Measurements from ENCODE around the gene SCART1.
"Not testable (repeated sequence)": the region's sequence is repeated elsewhere in the genome, so short reads cannot be mapped to it uniquely, and the experiment has no call there.

The SCART1 gene

DNA sequence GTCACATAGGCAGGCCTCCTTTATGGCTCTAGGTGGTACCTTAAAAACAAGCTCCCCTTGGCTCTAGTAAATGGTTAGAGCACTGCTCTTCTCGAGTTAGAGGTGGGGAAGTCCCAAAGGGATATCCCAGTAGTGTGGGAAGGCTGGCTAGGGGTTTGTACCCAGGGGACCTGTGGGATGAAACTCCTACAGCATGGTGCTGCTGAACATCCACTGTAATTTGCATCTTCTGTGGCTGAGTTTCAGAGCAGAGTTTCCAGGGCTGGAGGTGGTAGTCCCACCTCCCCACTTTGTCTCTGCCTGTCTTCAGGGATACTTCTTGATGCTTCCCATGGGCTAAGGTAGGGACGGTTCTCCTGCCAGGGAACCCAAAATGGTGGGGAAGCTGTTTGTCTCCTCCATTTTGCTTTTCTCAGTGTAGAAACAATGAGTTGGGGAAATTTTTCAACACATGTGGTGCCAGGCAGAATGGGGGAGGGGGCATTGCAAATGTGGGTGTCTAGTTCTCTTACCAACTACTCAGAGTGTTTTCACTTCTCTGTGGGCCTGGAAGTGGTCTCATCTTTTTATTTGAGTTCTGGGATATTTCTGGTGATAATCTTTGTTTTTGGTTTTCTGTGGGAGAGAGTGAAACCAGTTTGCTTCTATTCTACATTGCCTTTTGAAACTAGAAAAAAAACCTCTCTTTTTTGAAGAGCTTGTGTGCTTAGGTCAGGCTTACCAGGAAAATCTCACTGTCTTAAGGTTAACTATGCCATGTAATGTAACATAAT is 36.3 kb downstream of the SCART1 start:
- Histone ChIP-seq H4K20me1 (ENCODE audit: low read depth, low read length) (no peaks in the 10 kb centered on the region), H3K9me3 (ENCODE audit: insufficient read depth, low read length) (peaks cover 16% of the 10 kb centered on the region; the same call in 1 of the 2 replicates), H2AFZ (ENCODE audit: low read depth, low read length, severe bottlenecking) (no peak overlapping the region), H3K4me3 (ENCODE audit: insufficient read depth, low read length, poor library complexity, severe bottlenecking) (no peak overlapping the region), H3K9me2 (replicated peaks; ENCODE audit: insufficient read depth, low read length) (no peaks in the 10 kb centered on the region), H3K36me3 (ENCODE audit: low read length) (0 out of 2 replicates have a peak, but pooled peaks cover 2% of the 10 kb centered on the region), H3F3A (ENCODE audit: insufficient read depth) (no peaks in the 10 kb centered on the region), H3K27me3 (ENCODE audit: low read length) (no peaks in the 10 kb centered on the region), H3K9ac (ENCODE audit: low read length) (no peak overlapping the region), H3K79me2 (ENCODE audit: insufficient read depth, low read length) (no peaks in the 10 kb centered on the region), H3K4me2 (ENCODE audit: low read depth, low read length, poor library complexity, severe bottlenecking) (no peak overlapping the region), H3K27ac (ENCODE audit: low read depth, low read length) (no peak overlapping the region)
- TF ChIP-seq EZH2phosphoT487 (conservative IDR thresholded peaks at IDR 0.05; ENCODE audit: low read length), result no peak
- TF ChIP-seq, protein P1, sequence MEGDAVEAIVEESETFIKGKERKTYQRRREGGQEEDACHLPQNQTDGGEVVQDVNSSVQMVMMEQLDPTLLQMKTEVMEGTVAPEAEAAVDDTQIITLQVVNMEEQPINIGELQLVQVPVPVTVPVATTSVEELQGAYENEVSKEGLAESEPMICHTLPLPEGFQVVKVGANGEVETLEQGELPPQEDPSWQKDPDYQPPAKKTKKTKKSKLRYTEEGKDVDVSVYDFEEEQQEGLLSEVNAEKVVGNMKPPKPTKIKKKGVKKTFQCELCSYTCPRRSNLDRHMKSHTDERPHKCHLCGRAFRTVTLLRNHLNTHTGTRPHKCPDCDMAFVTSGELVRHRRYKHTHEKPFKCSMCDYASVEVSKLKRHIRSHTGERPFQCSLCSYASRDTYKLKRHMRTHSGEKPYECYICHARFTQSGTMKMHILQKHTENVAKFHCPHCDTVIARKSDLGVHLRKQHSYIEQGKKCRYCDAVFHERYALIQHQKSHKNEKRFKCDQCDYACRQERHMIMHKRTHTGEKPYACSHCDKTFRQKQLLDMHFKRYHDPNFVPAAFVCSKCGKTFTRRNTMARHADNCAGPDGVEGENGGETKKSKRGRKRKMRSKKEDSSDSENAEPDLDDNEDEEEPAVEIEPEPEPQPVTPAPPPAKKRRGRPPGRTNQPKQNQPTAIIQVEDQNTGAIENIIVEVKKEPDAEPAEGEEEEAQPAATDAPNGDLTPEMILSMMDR (IDR thresholded peaks at IDR 0.05; ENCODE audit: insufficient read depth, low read length, poor library complexity, severe bottlenecking), result no peak

DNA sequence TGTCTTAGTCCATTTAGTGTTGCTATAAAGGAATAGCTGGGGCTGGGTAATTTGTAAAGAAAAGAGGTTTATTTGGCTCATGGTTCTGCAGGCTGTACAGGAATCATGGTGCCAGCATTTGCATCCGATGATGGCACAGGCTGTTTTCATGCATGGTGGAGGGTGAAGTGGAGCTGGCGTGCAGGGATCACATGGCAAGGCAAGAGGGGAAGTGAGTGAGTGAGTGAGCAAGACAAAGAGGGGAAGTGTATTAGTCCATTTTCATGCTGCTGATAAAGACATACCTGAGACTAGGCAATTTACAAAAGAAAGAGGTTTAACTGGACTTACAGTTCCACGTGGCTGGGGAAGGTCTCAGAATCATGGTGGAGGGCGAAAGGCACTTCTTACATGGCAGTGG is 39.8 kb downstream of the SCART1 start:
- H3K4me3 ChIP-seq (ENCODE audit: insufficient read depth, low read length, poor library complexity, severe bottlenecking); H3K9ac ChIP-seq (ENCODE audit: low read length); H3K36me3 ChIP-seq (ENCODE audit: low read length); H3K79me2 ChIP-seq (ENCODE audit: insufficient read depth, low read length); H3K9me2 ChIP-seq (replicated peaks; ENCODE audit: insufficient read depth, low read length); H3K27ac ChIP-seq (ENCODE audit: low read depth, low read length); H3K9me3 ChIP-seq (ENCODE audit: insufficient read depth, low read length); H4K20me1 ChIP-seq (ENCODE audit: low read depth, low read length); H3K4me2 ChIP-seq (ENCODE audit: low read depth, low read length, poor library complexity, severe bottlenecking); H3F3A ChIP-seq (ENCODE audit: insufficient read depth); H2AFZ ChIP-seq (ENCODE audit: low read depth, low read length, severe bottlenecking); H3K27me3 ChIP-seq (ENCODE audit: low read length): not testable (repeated sequence)

DNA sequence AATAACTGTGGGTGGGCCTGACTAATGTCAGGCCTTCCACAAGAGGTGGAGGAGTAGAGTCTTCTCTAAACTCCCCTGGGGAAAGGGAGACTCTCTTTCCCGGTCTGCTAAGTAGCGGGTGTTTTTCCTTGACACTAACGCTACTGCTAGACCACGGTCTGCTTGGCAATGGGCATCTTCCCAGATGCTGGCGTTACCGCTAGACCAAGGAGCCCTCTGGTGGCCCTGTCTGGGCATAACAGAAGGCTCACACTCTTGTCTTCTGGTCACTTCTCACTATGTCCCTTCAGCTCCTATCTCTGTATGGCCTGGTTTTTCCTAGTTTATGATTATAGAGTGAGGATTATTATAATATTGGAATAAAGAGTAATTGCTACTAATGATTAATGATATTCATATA is 43.6 kb downstream of the SCART1 start:
- H3K9me2 ChIP-seq (replicated peaks; ENCODE audit: insufficient read depth, low read length); H3K79me2 ChIP-seq (ENCODE audit: insufficient read depth, low read length); H3F3A ChIP-seq (ENCODE audit: insufficient read depth); H3K27ac ChIP-seq (ENCODE audit: low read depth, low read length); H3K4me2 ChIP-seq (ENCODE audit: low read depth, low read length, poor library complexity, severe bottlenecking); H4K20me1 ChIP-seq (ENCODE audit: low read depth, low read length); H2AFZ ChIP-seq (ENCODE audit: low read depth, low read length, severe bottlenecking); H3K9ac ChIP-seq (ENCODE audit: low read length); H3K9me3 ChIP-seq (ENCODE audit: insufficient read depth, low read length); H3K4me3 ChIP-seq (ENCODE audit: insufficient read depth, low read length, poor library complexity, severe bottlenecking); H3K36me3 ChIP-seq (ENCODE audit: low read length); H3K27me3 ChIP-seq (ENCODE audit: low read length): not testable (repeated sequence)

DNA sequence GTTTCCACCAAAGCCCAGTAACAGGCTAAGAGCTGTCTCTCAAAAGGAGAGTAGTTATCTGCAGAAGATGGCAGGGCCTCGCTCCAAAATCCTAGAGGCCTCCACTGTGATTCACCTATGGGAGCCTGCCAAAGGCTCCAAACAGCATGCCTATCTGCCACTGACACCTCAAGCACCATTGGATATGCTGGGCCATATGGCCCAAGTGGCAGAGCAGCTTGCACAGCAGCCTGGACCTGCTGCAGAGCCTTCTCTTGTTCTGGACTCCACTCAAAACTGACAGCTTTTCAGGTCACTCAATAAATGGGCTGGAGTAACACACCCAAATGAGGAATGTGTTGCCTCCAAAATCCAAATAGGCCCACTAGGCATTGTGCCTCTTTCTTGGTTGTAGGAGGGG is 45.4 kb downstream of the SCART1 start:
- not testable (repeated sequence) for H3F3A ChIP-seq (ENCODE audit: insufficient read depth); H3K27ac ChIP-seq (ENCODE audit: low read depth, low read length)

DNA sequence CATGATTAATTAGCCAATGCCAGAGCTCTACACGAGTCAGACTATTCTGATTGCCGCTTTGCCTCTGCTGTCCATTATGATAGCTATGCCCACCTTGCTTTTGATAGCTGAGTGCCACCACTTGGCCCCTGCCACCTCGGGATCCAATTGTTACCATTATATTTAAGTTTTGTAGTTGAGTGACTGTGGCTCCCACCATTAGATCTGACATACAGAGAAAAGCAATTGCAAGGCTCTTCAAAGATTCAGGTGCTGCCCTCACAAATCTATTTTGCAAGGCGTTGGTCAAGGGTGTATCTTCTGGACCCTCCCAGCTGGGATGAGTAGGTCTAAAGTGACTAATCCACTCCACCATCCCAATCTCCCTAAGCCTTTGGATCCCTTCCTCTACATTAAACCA is 47.2 kb downstream of the SCART1 start:
- H4K20me1 ChIP-seq (ENCODE audit: low read depth, low read length); H3F3A ChIP-seq (ENCODE audit: insufficient read depth); H3K36me3 ChIP-seq (ENCODE audit: low read length); H3K79me2 ChIP-seq (ENCODE audit: insufficient read depth, low read length); H3K4me2 ChIP-seq (ENCODE audit: low read depth, low read length, poor library complexity, severe bottlenecking); H3K9me3 ChIP-seq (ENCODE audit: insufficient read depth, low read length); H3K9me2 ChIP-seq (replicated peaks; ENCODE audit: insufficient read depth, low read length); H3K4me3 ChIP-seq (ENCODE audit: insufficient read depth, low read length, poor library complexity, severe bottlenecking); H2AFZ ChIP-seq (ENCODE audit: low read depth, low read length, severe bottlenecking); H3K9ac ChIP-seq (ENCODE audit: low read length); H3K27ac ChIP-seq (ENCODE audit: low read depth, low read length); H3K27me3 ChIP-seq (ENCODE audit: low read length): not testable (repeated sequence)

More for the DNA sequence above, 45.4 kb downstream of the SCART1 start:
- H3K27me3 ChIP-seq (ENCODE audit: low read length); H3K9me2 ChIP-seq (replicated peaks; ENCODE audit: insufficient read depth, low read length); H2AFZ ChIP-seq (ENCODE audit: low read depth, low read length, severe bottlenecking); H3K4me3 ChIP-seq (ENCODE audit: insufficient read depth, low read length, poor library complexity, severe bottlenecking); H4K20me1 ChIP-seq (ENCODE audit: low read depth, low read length); H3K9me3 ChIP-seq (ENCODE audit: insufficient read depth, low read length); H3K9ac ChIP-seq (ENCODE audit: low read length); H3K79me2 ChIP-seq (ENCODE audit: insufficient read depth, low read length); H3K36me3 ChIP-seq (ENCODE audit: low read length); H3K4me2 ChIP-seq (ENCODE audit: low read depth, low read length, poor library complexity, severe bottlenecking): not testable (repeated sequence)

Data from SU-DHL-6 (cell line).